IPS-18a (cell line): ENCODE measurements around the gene RPS18.
"Not testable (repeated sequence)": the region's sequence is repeated elsewhere in the genome, so short reads cannot be mapped to it uniquely, and the experiment has no call there.

Experiments used
- H3K27ac ChIP-seq: one replicate; pipeline ENCODE4 v1.5.1; 2013; ENCODE audit warnings: low read length
- H3K27me3 ChIP-seq: one replicate; pipeline ENCODE4 v1.6.1; 2013; ENCODE audit warnings: mild to moderate bottlenecking, low read length; ENCODE audit not compliant: control insufficient read depth, insufficient read depth
- H3K36me3 ChIP-seq: one replicate; pipeline ENCODE4 v1.6.1; 2013; ENCODE audit warnings: low read depth, low read length; ENCODE audit not compliant: control insufficient read depth
- H3K4me1 ChIP-seq: one replicate; pipeline ENCODE4 v1.6.1; 2013; ENCODE audit warnings: low read depth, low read length; ENCODE audit not compliant: control insufficient read depth
- H3K4me3 ChIP-seq: one replicate; pipeline ENCODE4 v1.5.1; 2013; ENCODE audit warnings: low read length
- H3K9ac ChIP-seq: one replicate; pipeline ENCODE4 v1.6.1; 2013; ENCODE audit warnings: mild to moderate bottlenecking, low read length, moderate library complexity
- H3K9me3 ChIP-seq: one replicate; pipeline ENCODE4 v1.6.1; 2013; ENCODE audit warnings: low read depth, low read length; ENCODE audit not compliant: control insufficient read depth

The RPS18 gene

DNA sequence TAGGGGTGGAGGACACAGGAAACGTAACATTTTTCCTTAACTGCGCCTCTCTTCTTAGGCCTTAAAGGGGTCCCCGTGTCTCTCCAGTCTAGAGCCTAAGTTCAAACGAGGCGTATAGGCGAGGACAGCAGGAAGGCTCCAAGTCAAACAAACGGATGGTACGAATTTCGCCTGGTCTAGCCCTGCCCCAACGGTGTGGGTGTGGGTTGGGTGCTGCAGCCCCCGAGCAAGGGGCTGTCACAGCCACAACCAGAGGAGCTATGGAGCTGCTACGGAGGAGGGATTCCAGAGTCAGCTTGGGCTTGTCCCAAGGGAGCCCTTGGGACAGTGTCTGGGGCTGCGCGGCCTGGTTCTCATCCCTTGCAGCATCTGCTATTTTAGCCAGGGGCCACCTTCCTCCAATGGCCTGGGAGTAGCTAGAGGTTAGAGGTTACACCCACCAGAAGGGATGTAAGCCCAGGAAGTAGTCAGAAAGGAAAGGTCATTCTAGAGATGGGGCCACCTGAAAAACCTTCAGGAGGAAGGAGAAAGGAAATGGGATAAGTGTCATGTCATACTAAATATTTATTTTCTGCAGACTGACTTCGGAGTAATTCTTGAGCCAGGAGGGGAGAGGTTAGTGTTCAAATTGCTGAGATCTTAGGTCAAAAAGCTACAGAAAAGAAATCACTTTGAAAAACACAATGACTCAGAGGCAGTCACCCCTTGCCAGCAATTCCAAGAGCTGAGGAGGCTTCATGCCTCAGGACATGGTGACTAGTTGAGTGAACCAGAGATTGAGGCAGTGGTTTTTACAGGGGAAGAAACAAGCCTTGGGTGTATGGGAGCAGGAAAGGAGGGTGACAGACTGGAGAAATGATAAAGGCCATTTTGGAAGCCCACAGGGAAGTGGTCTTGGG, 21.9 kb upstream of the RPS18 start:
- Histone ChIP-seq H3K27me3 (peaks cover 27% of the 10 kb centered on the region), H3K9me3 (no peaks in the 10 kb centered on the region), H3K27ac (no peak overlapping the region), H3K4me3 (peak overlapping the region; percentile 70), H3K4me1 (peaks cover 11% of the 10 kb centered on the region), H3K36me3 (no peaks in the 10 kb centered on the region), H3K9ac (peak overlapping the region; percentile 47)

- H3K4me1 ChIP-seq: peaks cover 11% of the 10 kb centered on the region
- no peaks in the 10 kb centered on the region for H3K36me3 ChIP-seq
- H3K27ac ChIP-seq: no peak overlapping the region
- H3K4me3 ChIP-seq: no peak overlapping the region
- H3K27me3 ChIP-seq: peaks cover 27% of the 10 kb centered on the region
- H3K9me3 ChIP-seq: no peaks in the 10 kb centered on the region
- no peak overlapping the region for H3K9ac ChIP-seq
These were observed 21.1 kb upstream of the RPS18 start for GRCh38 chr6:33250731-33251130.

- Histone ChIP-seq H3K4me1 (peaks cover 11% of the 10 kb centered on the region), H3K4me3 (no peak overlapping the region), H3K27me3 (peaks cover 23% of the 10 kb centered on the region), H3K27ac (no peak overlapping the region), H3K9me3 (no peaks in the 10 kb centered on the region), H3K9ac (no peak overlapping the region), H3K36me3 (no peaks in the 10 kb centered on the region)
These were observed 20.4 kb upstream of the RPS18 start for GRCh38 chr6:33251395-33252012.

- Histone ChIP-seq H3K4me1 (peaks cover 11% of the 10 kb centered on the region), H3K27ac (no peak overlapping the region)
These were observed 19.1 kb upstream of the RPS18 start for GRCh38 chr6:33252759-33253158.

DNA sequence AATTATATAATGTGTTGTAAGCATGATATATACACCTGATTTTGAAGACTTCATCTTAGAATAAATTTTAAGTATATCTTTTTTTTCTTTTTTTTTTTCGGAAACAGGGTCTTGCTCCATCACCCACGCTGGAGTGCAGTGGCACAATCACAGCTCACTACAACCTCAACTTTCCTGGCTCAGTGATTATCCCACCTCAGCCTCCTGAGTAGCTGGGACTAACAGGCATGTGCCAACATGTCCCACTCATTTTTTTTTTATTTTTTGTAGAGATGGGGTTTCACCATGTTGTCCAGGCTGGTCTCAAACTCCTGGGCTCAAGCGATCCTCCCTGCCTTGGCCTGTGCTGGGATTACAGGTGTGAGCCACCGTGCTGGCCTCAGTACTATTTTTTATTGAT, 17.3 kb upstream of the RPS18 start:
- H3K4me1 ChIP-seq: peaks cover 6% of the 10 kb centered on the region
- peaks cover 6% of the 10 kb centered on the region for H3K36me3 ChIP-seq
- no peak overlapping the region for H3K4me3 ChIP-seq
- H3K27ac ChIP-seq: no peak overlapping the region
- H3K9ac ChIP-seq: no peak overlapping the region
- H3K9me3 ChIP-seq: no peaks in the 10 kb centered on the region
- no peaks in the 10 kb centered on the region for H3K27me3 ChIP-seq

More at GRCh38 chr6:33252759-33253158, 19.1 kb upstream of the RPS18 start:
- Histone ChIP-seq H3K36me3 (peaks cover 6% of the 10 kb centered on the region), H3K4me3 (no peak overlapping the region), H3K9ac (no peak overlapping the region), H3K9me3 (no peaks in the 10 kb centered on the region), H3K27me3 (peaks cover 11% of the 10 kb centered on the region)

- Histone ChIP-seq H3K27me3 (no peaks in the 10 kb centered on the region), H3K9me3 (no peaks in the 10 kb centered on the region), H3K4me3 (no peak overlapping the region), H3K4me1 (no peaks in the 10 kb centered on the region), H3K36me3 (peaks cover 24% of the 10 kb centered on the region), H3K27ac (no peak overlapping the region), H3K9ac (no peak overlapping the region)
These were observed 12.8 kb upstream of the RPS18 start for GRCh38 chr6:33259032-33259431.

- not testable (repeated sequence) for H3K4me1 ChIP-seq, H3K27me3 ChIP-seq, H3K9me3 ChIP-seq, H3K4me3 ChIP-seq, H3K27ac ChIP-seq, H3K9ac ChIP-seq
- H3K36me3 ChIP-seq: peaks cover 42% of the 10 kb centered on the region
These were observed 9.4 kb upstream of the RPS18 start for GRCh38 chr6:33262490-33262889.

GRCh38 chr6:33264015-33264414, 7.9 kb upstream of the RPS18 start:
- no peak overlapping the region for H3K4me3 ChIP-seq
- H3K9me3 ChIP-seq: no peaks in the 10 kb centered on the region
- H3K4me1 ChIP-seq: no peaks in the 10 kb centered on the region
- H3K27ac ChIP-seq: no peak overlapping the region
- H3K9ac ChIP-seq: no peak overlapping the region
- H3K36me3 ChIP-seq: peaks cover 49% of the 10 kb centered on the region
- H3K27me3 ChIP-seq: no peaks in the 10 kb centered on the region

GRCh38 chr6:33271117-33271467, 783 bp upstream of the RPS18 start:
- H3K4me1 ChIP-seq: peaks cover 12% of the 10 kb centered on the region
- H3K9me3 ChIP-seq: no peaks in the 10 kb centered on the region
- H3K36me3 ChIP-seq: peaks cover 60% of the 10 kb centered on the region
- H3K9ac ChIP-seq: peak overlapping the region; percentile 87
- H3K4me3 ChIP-seq: peak overlapping the region; percentile 78
- no peaks in the 10 kb centered on the region for H3K27me3 ChIP-seq
- peak overlapping the region; percentile 95 for H3K27ac ChIP-seq

DNA sequence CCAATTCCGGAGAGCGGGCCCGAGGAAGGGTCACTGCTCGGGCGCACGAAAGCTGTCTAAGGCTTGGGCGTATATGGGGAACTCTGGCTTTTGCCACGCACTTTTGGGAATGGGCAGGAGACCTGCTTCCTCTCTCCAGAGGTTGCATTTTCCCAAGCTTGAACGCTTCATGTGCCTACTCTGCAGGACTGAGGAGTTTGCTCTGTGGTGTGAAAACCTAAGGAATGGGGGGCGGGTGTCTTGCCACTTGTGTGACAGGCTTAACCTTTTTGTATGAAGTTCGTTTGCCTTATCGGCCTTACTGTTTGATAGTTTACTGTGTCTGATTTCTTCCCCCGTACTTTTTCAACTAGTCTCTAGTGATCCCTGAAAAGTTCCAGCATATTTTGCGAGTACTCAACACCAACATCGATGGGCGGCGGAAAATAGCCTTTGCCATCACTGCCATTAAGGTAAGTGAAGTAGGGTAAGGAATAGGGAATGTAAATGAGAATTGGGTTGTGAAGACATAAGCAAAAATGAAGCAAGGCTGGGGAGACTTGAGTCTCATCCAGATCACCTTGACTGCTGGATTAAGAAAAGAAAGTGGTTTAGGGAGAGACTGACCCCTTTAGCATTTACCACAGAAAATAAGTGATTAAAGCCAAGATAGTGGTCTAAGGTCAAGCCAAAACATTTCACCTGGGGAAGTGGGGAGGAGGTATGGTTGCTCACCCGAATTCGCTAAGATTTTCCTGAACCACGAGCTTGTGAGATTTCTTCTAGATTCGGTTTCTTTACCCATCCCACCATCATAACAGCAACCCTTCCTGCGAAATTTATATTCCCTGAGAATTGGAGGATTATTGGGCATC, 627 bp downstream of the RPS18 start:
- Histone ChIP-seq H3K27ac (peak overlapping the region; percentile 50), H3K4me3 (peak overlapping the region; percentile 78), H3K9me3 (no peaks in the 10 kb centered on the region), H3K9ac (peak overlapping the region; percentile 87), H3K4me1 (peaks cover 12% of the 10 kb centered on the region), H3K36me3 (peaks cover 52% of the 10 kb centered on the region), H3K27me3 (no peaks in the 10 kb centered on the region)

DNA sequence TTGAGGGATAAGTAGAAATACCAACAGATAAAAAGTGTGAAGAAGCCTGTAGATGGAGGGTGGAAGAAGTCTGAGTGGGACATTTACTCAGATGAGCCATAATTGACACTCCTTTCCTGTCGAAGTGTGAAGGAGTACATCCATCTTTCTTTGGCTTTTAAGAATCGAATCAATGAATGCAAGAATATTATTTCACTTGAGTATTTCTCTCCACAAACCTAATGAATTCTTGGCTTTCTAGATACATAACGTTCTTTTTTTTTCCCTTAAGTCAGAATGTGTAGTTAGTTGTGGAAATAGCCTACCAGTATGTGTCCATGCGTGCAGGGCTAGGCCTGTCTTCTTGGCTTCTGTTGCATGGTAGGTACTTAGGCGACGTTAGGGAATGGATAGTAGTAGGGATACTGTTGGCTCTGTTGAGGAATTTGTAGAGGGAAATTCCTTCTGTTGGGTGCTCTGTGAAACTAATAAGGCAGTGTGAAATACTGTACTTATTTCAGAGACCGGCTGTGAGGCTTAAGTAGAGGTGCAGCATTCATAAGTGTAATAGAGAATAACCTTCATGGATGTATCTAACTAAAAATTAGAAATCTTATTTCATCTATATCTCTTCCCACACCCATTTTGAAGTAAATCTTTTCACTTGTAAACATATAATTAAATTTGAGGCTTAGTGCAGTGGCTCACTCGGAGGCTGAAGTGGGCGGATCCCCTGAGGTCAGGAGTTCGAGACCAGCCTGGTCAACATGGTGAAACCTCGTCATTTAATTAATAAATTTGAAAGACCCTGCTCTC, 1.5 kb downstream of the RPS18 start:
- H3K4me1 ChIP-seq: peaks cover 15% of the 10 kb centered on the region
- H3K36me3 ChIP-seq: peaks cover 44% of the 10 kb centered on the region
- no peaks in the 10 kb centered on the region for H3K9me3 ChIP-seq
- H3K9ac ChIP-seq: peak overlapping the region; percentile 87
- H3K27me3 ChIP-seq: no peaks in the 10 kb centered on the region
- peak overlapping the region; percentile 78 for H3K4me3 ChIP-seq
- no peak overlapping the region for H3K27ac ChIP-seq
